Kidney tubule cell (primary cell): ENCODE results near the gene SLC9A5.
A peak's percentile ranks its signal among the peaks of the same experiment; 100 is the strongest.

Experiments
- DNase-seq: peaks from one replicate; pipeline ENCODE4 v3.0.0-alpha.2; 2018; ENCODE audit warnings: low spot score

Gene SLC9A5

DNA sequence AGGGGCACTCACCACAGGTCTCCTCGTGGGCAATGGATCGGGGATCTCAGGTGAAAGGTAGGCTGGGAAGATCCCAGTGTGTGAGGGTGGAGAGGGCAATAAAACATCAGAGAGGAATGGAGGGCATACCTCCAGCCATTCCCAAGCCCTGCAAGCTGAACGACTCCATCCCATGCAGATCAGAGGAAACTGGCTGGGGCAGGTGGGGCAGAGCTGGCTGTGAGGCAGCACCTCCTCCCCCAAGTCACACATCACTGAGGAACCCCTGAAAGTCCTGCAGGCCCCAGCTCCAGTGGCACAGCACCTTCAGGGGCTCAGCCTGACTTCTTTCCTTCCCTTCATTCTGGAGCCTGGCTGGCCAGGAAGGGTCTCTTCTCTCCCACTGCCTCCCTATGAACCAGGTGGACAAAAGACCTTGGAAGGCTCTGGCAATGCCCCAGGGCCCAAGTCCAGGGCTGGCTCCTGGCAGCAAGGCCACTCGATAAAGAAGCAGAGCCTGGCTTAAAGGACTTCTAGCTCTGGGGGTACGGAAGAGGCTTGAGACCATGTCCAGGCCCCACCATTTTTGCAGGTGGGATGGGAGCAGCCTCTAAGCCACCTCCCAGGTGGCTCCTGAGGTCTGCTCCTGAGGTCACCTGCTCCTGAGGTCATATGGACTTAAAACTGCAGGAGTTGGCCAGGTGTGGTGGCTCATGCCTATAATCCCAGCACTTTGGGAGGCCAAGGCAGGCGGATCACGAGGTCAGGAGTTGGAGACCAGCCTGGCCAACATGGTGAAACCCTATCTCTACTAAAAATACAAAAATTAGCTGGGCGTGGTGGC lies 35.4 kb upstream of the SLC9A5 start:
- DNase-seq, result no peak

DNA sequence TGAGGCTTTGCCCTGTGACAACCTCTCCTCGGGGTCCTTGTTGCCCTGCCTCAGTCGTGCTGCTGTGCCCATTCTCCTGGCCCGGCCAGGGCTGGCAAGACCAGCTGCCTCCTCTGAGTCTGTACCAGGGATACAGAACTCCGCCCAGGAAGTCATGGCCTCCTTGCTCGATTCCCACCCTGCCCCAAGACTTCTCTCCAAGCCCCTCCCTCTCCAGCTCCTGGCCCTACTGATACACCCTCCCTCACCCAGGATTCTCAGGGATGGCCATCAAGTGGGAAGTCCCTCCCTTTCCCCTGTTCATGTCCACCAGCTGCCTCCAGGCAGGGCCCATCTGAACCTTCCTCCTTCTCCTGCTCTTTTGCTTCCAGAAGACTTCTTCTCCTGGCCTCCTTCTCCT lies 33.1 kb upstream of the SLC9A5 start:
- no peak for DNase-seq

DNA sequence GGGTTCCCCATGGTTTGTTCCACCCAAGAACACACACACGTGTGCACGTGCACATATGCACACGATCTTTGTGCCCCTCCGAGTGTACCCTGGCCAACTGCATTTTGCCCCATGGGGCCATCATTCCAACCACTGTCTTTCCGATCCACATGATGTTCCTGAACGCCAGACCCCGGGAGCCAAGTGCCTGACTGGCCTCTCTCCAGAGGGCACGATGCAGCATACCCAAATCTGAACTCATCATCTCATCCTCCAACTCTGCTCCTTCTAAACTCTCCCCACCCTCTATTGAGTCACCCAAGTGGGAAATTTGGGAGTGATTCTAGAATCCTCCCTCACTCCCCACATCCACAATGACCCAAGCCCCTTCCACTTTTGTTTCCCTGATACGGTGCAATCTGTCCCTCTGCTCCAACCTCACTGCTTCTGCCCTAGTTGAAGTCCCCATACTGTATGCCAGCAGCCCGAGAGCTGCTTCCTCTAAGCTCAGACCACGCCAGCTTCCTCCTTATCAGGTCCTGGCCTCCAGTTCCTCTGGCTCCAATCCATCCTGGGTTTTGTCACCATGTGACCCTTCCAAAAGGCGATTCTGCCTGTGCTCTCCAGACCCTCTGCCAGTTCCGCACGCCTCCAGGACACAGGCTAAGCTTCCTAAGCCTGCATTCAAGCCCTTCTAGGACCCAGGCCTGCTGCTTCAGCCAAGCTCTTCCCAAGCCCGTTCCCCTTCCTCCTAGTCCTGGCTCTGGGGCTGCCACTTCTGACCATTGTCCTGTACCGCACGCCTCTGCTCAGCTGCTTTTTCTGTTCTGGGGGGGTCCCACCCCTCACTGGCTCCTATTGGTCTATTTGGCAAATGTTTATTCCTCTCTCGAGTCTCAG lies 31.9 kb upstream of the SLC9A5 start:
- DNase-seq, result no peak

DNA sequence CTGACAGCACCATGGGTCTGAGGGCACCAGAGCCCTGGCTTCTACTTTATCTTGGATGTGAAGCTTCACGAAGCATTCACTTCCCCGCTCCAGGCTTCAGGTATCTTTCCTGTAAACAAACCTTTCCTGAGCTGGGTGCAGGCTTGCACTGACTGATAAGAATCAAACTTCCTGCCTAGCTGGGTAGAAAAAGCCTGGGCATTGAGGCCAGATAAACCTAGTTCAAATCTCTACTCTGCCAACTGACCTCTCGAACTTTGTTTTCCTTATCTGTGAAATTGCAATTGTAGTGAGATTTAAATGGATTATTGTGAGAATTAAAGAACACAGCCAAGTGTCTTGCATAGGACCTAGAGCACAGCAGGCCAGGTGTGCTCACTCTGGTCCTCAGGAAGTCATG lies 24.8 kb upstream of the SLC9A5 start:
- DNase-seq, result no peak

DNA sequence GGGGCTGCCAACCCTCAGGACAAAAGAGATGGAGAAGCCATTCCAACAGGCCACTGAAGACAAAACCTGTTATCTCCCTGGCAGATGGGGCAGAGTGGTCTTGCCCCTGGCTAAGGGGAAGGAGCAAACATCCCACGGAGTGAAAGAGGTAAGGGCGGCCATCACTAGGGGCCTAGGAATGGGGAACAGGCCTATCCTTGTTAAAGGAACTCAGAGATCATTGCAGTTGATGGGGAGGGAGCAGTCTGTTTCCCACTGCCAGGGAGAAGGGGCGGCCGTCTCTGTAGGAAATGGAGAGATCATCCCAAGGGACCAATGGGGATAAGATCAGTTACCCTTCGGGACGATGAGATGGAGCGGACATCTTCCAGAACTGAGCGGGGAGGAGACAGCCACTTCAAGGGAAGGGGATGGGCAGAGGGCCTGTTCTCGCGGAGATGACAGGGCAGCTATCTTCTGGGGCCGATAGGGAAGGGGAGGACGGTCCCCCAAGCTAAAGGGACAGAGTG lies 22.4 kb upstream of the SLC9A5 start:
- no peak for DNase-seq

DNA sequence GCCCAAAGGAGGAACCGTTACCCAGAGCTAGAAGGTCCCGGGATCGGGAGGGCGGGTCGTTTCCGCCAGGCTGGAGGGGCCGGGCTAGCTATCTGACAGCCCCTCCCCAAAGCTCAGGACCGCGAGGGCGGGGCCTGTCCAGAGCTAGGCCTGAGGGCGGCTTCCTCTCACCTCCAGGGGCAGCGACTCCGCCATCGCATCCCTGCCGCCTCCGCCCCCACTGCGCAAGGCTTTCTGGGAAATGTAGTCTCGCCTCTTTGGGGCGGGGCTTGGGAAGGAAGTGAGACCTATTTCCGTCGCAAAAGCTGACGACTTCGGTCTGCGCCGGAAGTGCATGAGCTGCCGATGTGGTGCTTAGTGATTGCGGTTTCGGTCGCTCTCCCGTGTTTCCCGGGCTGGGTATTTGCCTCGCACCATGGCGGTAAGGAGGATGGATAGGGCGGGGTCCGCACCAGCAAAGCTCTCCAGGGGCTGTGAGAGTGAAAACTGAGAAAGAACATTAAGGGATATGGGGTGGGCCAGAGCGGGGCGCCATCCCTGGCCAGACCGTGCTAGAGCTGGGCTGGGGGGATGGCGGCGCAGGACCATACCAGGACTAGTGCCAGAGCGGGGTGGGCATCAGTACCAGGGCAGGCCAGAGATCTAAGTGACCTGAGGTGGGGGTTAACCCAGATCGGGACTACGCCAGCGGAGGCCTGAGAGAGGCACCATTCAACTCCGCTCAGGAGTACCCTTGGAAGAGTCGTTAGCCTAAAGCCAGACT lies 21.8 kb upstream of the SLC9A5 start, which contains the start of gene TMEM208:
TSS of gene TMEM208 (plus strand) at position 327 of the 763 bp plus-strand sequence. CDS start at position 416, 89 bp downstream.
- peak; percentile 99 for DNase-seq

DNA sequence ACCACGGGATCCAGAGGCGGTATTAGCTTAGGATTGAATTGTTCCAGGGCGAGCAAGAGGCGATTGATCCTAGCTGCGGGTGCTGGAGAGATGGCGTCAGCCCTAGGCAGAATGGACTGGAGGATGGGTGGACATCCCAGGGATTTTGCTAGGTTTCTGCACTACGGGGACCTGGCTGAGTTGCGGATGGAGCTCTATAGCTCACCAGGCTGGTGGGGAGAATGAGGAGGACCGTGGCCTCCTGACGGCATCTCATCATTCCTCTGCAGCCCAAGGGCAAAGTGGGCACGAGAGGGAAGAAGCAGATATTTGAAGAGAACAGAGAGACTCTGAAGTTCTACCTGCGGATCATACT lies 21.2 kb upstream of the SLC9A5 start:
- DNase-seq, result no peak

DNA sequence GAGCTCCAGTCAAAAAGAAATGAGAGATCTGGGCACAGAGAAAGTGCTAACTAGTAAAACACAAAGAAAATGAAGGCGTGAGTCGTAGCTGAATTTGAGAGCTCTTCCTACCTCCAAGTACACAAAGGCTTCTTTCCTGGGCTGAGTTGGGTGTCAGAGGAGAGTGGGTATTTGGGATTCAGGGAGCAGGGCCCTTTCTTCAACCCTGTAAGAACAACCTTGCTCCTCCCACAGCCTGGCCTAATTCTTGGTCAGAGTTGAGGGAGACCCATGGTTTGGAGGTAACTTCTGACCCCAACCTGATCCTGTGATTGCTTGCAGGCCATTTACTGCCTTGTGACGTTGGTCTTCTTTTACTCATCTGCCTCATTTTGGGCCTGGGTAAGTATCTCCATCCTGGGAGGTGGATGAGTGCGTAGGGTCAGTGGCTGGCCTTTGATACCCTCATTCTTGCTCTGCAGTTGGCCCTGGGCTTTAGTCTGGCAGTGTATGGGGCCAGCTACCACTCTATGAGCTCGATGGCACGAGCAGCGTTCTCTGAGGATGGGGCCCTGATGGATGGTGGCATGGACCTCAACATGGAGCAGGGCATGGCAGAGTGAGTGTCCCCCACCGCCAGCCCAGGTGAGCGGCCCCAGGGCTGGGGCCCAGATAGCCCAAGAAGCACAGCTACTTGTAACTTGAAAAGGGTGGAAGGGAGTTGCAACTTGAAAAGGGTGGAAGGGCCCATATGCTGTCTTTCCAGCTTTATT lies 20.6 kb upstream of the SLC9A5 start:
- DNase-seq, result no peak

DNA sequence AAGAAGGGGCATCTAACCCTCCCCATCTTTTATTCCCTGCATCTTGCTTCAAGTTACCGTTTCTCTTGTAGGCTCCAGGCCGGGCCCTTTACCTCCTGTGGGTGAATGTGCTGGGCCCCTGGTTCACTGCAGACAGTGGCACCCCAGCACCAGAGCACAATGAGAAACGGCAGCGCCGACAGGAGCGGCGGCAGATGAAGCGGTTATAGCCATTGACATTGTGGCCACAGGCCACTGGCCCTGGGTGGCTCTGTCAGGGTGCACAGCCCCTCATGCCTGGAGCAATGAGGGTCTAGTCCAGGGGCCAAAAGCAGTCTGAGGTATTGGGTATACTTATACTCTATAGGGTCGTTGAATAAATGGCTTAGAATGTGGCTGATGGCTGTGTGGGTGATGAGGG lies 19.9 kb upstream of the SLC9A5 start:
- no peak for DNase-seq

DNA sequence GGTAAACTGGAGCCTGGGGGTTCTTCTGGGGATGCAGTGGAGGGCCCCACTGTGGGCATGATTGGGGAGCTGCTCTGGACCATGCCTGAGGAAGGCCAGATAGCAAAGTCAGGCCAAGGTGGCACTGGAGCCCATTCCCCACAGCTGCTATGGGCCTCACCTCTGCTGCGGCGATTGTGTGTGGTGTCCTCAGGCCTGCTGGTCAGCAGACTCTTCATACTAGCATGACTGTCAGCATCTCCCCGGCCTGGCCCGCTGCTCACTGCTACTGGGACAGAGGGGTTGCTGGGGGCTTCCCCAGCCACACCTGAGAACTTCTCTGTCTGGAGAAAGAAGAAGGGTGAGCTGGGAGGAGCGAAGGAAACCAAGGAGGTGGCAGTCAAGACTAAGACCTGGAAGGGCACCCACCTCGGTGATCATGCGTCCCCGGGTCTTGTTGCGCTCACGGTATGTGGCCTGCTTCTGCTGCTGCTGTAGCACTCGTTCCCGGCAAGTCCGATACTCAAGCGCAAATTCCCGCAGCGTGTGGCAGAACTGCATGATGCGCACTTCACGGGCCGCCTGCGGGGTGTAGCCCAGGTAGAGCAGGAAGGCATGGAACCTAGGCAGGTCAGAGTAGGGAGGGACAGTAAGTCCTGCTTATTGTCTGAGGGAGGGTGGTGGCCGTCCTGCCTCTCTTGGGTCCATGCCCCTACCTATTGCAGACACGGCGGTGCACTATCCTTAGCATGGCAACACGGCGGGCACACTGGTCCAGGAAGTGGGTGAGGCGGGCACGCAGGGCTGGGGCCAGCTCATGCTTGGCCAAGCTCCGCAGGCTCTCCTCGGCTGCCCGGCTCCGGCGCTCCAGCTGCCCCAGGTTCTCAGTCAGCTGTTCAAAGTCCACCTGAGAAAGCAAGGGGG lies 18.6 kb upstream of the SLC9A5 start:
- DNase-seq, result no peak

DNA sequence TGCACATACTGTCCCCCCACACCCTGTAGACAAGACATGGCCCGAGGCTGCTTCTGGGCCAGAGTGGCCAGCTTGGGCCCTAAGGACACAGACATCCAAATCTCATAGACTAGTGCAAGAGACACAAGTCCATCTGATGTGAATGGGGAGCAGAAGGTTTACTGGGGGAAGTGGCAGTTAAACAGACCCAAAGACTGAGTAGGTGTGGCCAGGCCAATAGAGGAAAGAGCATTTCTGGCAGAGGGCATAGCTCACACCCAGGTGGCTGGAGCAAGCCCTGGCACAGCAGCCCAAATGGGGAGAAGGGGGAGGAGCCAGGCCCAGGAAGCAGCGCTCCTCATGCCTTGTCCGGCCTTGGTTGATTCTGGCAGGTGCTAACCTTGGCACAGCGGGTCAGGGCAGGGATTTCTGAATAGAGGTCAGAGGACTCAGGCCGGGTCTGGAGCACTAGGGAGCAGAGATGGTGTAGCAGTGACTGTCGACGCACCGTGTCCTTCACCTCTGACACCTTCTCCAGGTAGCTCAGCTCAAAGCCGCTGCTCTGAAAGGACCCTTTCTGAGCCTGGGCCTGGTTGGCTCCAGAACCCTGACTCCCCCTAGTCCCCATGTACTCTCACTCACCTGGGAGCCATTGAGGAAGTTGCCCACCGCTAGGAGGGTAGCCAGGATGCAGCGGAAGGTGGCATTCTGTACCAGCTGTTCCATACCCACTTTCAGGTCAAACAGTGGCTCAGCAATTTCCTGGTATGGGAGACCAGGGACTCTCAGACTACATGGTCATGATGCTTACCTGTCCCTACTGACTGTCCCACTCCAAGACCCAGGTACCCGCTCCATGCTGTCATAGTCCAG lies 17.7 kb upstream of the SLC9A5 start:
- no peak for DNase-seq

DNA sequence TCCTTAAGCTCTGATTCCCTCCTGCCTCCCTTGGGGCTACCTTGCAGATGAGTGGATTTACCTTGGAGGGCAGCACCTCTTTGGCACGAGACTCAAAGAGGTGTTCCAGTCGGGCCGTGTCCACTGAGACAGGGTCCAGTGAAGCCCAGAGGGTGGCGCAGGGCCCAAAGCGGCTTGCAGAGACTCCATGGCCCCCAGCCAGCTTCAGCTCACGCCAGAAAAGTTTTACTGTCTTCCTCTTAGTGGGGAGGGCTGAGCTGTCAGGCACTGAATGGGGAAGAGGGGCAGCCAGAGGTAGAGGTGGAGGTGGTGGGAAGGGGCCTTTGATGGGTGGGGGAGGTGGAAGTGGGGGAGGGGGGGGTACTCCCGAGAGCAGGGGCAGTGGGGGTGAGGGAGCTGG lies 15.2 kb upstream of the SLC9A5 start:
- no peak for DNase-seq

DNA sequence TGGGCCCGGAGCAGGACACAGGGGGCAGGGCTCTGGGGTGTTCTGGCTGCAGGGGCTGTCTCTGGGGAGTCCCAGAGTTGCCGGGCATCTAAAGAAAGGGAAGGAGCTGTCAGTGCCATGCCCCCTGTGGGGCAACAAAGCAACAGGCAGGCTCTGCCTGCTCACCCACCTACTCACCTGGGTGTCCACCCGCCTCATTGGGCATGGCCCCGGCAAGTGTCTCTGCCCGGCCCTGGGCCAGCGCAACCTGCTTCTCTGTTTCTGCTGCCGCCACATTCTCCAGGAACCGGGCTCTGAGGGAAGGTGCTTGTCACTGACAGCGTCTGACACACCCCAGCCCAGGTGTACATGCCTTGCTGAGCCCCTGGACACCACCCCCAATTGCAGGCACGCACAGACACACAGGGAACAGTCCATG lies 14.6 kb upstream of the SLC9A5 start:
- no peak for DNase-seq

DNA sequence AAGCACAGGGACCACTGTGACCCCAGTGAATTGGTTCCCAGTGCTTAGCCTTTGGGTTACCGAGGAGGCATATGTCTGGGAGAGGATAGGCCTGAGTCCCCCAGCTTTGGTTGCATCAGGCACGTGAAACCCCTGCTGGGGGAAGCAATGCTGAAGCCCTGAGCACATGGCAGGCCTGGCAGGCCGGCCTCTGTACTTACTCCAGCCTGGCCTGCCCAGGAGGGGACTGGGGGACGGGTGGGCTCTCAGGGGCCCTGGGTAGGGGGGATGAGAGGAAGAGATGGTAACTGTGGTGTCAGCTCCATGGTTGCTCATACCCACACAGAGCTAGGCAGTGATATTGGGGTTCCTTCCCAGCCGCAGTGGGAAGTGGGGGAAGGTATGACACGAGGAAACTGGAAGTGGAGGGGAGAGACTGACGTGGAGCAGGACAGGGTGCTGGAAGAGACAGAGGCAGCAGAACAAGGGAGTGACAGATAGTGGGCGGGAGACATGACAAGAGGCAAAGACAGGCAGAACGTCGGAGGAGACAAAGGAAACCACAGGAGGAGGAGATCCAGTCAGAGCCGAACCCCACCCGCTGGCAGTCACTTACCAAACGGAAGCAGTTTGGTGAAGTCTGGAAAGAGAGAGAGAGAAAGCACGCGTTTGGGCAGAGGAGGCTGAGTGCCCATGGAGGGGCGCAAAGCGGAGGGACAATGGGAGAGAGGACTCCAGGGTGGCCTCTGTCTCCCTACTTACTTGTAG lies 12.8 kb upstream of the SLC9A5 start:
- no peak for DNase-seq

DNA sequence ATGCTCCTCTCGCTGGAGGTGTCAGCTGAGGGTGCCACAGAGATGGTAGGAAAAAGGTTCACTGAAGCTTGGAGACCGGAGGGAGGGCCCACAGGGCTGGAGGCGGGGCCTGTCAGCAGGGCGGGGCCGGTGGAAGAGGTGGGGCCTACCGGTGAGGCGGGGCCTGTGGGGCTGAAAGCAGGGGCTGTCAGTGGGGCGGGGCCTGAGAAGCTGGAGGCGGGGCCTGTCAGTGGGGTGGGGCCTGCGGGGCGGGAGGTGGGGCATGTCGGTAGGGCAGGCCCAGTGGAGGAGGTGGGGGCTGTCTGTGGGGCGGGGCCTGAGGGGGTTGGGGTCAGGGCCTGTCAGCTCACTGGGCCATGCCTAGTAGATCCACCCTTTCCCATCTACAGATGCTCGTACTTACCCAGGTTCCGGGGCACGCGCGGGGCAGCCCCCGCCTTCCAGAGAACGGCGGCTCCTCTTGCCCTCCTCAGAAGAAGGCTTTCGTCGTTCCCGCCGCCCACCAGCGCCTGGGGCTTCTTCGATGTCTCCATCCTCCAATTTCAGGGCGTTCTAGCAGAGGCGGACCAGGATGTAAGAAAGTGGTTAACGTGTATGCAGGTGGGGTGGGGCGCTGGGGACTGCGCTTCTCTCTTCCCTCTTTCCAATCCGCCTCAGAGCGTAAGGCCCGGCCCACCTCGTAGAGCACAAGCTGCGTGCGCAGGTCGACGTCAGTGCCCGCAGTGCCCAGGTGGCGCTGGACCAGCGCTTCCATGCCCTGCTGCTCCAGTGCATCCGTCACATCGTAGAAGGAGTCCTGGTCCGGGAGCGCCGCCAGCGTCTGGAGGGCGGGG lies 12.0 kb upstream of the SLC9A5 start:
- peak; percentile 45 for DNase-seq

DNA sequence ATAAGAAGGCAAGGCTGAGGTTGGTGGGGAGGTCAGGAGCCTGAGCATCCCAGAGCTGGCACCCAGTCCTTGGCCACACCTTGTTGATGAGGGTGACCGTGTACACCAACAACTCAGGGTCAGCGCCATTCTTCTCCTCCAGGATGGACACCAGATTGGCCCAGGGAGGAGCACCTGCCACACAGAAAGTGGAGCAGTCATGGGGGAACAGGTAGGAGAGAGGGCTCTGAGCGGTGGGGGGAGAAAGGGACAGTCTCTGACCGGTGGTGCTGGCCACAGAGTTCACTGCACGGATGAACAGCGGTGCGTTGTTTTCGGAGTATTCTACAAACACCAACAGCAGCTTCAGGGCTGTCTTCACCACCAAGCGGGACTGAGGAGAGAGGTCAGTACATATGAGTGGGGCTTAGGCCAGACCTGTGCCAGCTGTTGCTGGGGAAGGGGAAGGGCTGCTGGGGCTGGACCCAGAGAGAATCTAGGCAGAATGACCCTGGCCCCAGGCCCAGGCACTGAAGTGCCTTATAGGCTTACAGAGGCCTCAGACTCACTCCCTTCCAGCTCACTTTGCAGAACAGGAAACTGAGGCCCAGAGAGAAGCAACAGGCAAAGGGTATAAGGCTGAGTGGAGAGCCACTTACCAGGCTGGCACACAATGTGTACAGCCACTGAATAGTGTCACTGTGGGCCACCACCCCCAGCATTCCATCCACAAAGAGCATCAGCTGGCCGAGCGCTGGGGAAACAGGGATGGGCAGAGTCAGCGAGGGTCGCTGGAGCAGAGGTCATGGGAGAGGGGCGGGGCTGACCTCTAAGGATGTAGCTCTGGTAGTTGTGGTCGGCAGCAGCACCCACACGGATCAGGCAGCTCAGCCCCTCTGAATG lies 11.1 kb upstream of the SLC9A5 start:
- no peak for DNase-seq

DNA sequence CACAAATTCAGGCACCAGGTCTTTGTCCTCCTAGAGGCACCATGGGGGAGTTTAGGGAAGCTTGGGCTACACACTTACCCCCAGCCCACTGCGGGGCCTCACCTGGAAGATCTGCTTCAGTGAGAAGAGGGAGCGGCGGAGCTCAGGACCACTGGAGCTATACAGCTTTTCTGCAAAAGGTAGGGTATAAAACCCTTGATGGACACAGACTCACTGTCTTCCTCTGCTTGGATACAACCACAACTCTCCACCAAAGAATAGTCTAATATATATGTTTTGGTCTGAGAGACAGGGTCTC lies 10.6 kb upstream of the SLC9A5 start:
- no peak for DNase-seq
